CD4-positive, alpha-beta memory T cell (primary cell): ENCODE data around the gene STEAP1B. TPM values are rescaled to one million over a fixed set of nuclear protein-coding genes. Genes with fewer than 3 reads are reported as not detected.
"Not testable (repeated sequence)": the region's sequence is repeated elsewhere in the genome, so short reads cannot be mapped to it uniquely, and the experiment has no call there.

Experiments
- CTCF ChIA-PET: fragments of 350-600 bp; sonication (Branson Sonifier 250); formaldehyde crosslinking; loops from one replicate; lab custom pipeline; 2021; ENCODE audit warnings: inconsistent platforms; ENCODE audit not compliant: partially characterized antibody; lab: Charles Lee
- POLR2A ChIA-PET: fragments of 350-600 bp; sonication (Branson Sonifier 250); formaldehyde crosslinking; loops from one replicate; lab custom pipeline; 2021; ENCODE audit not compliant: partially characterized antibody; lab: Charles Lee
- DNase-seq, 5 donors: peaks; one replicate each; pipeline versions ENCODE4 v3.0.0 to v3.0.0-alpha.2; 2020 to 2022; ENCODE audit warnings: mixed read lengths in 1 of 5
- H3K27ac ChIP-seq: one replicate; pipeline ENCODE4 v1.7.0; 2013; ENCODE audit warnings: low read depth, low read length
- H3K27me3 ChIP-seq: 2 replicates; pipeline ENCODE4 v1.7.0; 2013; ENCODE audit warnings: mild to moderate bottlenecking, low read length, moderate library complexity; ENCODE audit not compliant: insufficient read depth
- H3K36me3 ChIP-seq: 2 replicates; pipeline ENCODE4 v1.7.0; 2013; ENCODE audit warnings: mild to moderate bottlenecking, low read length, moderate library complexity; ENCODE audit not compliant: insufficient read depth
- H3K4me1 ChIP-seq: 2 replicates; pipeline ENCODE4 v1.7.0; 2013; ENCODE audit warnings: mild to moderate bottlenecking, low read length, moderate library complexity; ENCODE audit not compliant: insufficient read depth
- H3K4me3 ChIP-seq, 2 donors: one replicate each; pipeline ENCODE4 v1.7.0; 2013; ENCODE audit warnings: low read length in 2 of 2, mild to moderate bottlenecking in 1 of 2
- H3K9me3 ChIP-seq, 2 donors: one replicate each; pipeline ENCODE4 v1.7.0; 2013; ENCODE audit warnings: low read length in 2 of 2, control low read depth in 1 of 2; ENCODE audit not compliant: control insufficient read depth in 1 of 2
- H3K27ac Mint-ChIP-seq, 7 donors: one replicate each; pipeline ENCODE4 v1.8.0; 2020 to 2021; ENCODE audit warnings: mixed read lengths in 7 of 7, mild to moderate bottlenecking in 6 of 7, inconsistent platforms in 3 of 7, moderate library complexity in 3 of 7
- H3K27me3 Mint-ChIP-seq, 2 donors: one replicate each; pipeline ENCODE4 v1.8.0; 2020 to 2021; ENCODE audit warnings: mixed read lengths in 2 of 2
- H3K36me3 Mint-ChIP-seq, 2 donors: one replicate each; pipeline ENCODE4 v1.8.0; 2020 to 2021; ENCODE audit warnings: mixed read lengths in 2 of 2, inconsistent platforms in 1 of 2, mild to moderate bottlenecking in 1 of 2
- H3K4me1 Mint-ChIP-seq, 4 donors: one replicate each; pipeline ENCODE4 v1.8.0; 2020 to 2021; ENCODE audit warnings: mixed read lengths in 4 of 4, mild to moderate bottlenecking in 1 of 4
- H3K4me3 Mint-ChIP-seq, 8 donors: one replicate each; pipeline ENCODE4 v1.8.0; 2020 to 2021; ENCODE audit warnings: mixed read lengths in 8 of 8, mild to moderate bottlenecking in 7 of 8, moderate library complexity in 6 of 8, inconsistent platforms in 3 of 8
- H3K9me3 Mint-ChIP-seq, 8 donors: one replicate each; pipeline ENCODE4 v1.8.0; 2020 to 2021; ENCODE audit warnings: mixed read lengths in 8 of 8, mild to moderate bottlenecking in 5 of 8, inconsistent platforms in 3 of 8, moderate library complexity in 1 of 8
- intact Hi-C: fragments of 100-400 bp; cut with micrococcal nuclease; formaldehyde crosslinking; loops from one replicate; pipeline ENCODE4 v1.15.1; 2023
- polyA plus RNA-seq, 2 donors: library from polyadenylated mRNA; unstranded; fragments of 300-500 nt; fragmentation: Illumina TruSeq; gene quantifications; one replicate each; pipeline ENCODE4 v1.2.3, GENCODE V29; 2021
- total RNA-seq, 2 experiments: library from RNA; stranded (reverse); gene quantifications; one replicate each; pipeline ENCODE4 v1.2.3, GENCODE V29; 2021

STEAP1B gene
- total RNA-seq (not detected), polyA plus RNA-seq (not detected)

GRCh38 chr7:22499888-22500689 is at the start of gene STEAP1B:
STEAP1B (minus strand) TSS chr7:22500188; CDS start chr7:22494855, 5,333 bp downstream.
- H3K9me3 ChIP-seq, H3K36me3 ChIP-seq, H3K4me3 ChIP-seq, H3K36me3 Mint-ChIP-seq, H3K4me1 ChIP-seq, H3K9me3 Mint-ChIP-seq, H3K4me1 Mint-ChIP-seq, POLR2A ChIA-PET, H3K27ac Mint-ChIP-seq, H3K27ac ChIP-seq, H3K27me3 ChIP-seq: not testable (repeated sequence)
- Mint-ChIP-seq H3K4me3 (peak within 1 kb of the TSS; percentile 30 to 72 (median 60)), H3K27me3 (peaks cover 4 to 16% of the 10 kb centered on the region in 2 donors)
- CTCF ChIA-PET, result interaction anchor here (0.8 to 3.1 kb wide), 9 partner anchors 9 to 416 kb away, joined by 3 to 26 read pairs (median 5); no protein-coding TSS in a partner anchor
- peak; percentile 72 to 80 (median 76) for DNase-seq
- intact Hi-C loops, result loop anchor here (1.0 kb wide), 1 partner anchor 390 kb away; no protein-coding TSS in a partner anchor

- no peak overlapping the region for H3K27ac ChIP-seq
- H3K4me1 ChIP-seq, result peaks cover 11% of the 10 kb centered on the region
- ChIA-PET POLR2A (no interaction called here), CTCF (interaction anchor here (0.7 kb wide), 1 partner anchor 466 kb away, joined by 4 read pairs; no protein-coding TSS in a partner anchor)
- no peak overlapping the region for H3K4me3 ChIP-seq
- Mint-ChIP-seq H3K4me1 (peaks cover 7 to 9% (median 9%) of the 10 kb centered on the region in 4 donors), H3K4me3 (peak overlapping the region in 4 of 8 donors; percentile 25 to 79 (median 63)), H3K36me3 (no peaks in the 10 kb centered on the region), H3K27ac (peak overlapping the region in 1 of 7 donors; percentile 19), H3K9me3 (peaks cover 0 to 2% (median 0%) of the 10 kb centered on the region in 8 donors), H3K27me3 (peaks cover 32 to 51% of the 10 kb centered on the region in 2 donors)
- H3K9me3 ChIP-seq, result no peaks in the 10 kb centered on the region
- intact Hi-C loops, result no loop called here
- DNase-seq, result no peak
- no peaks in the 10 kb centered on the region for H3K36me3 ChIP-seq
- peaks cover 12% of the 10 kb centered on the region for H3K27me3 ChIP-seq
Observed at GRCh38 chr7:22549051-22549450, 49.1 kb upstream of the STEAP1B start.

- Mint-ChIP-seq H3K4me3 (no peak overlapping the region), H3K9me3 (peaks cover 0 to 2% (median 0%) of the 10 kb centered on the region in 8 donors), H3K27me3 (peaks cover 34 to 52% of the 10 kb centered on the region in 2 donors), H3K4me1 (peaks cover 7 to 9% (median 9%) of the 10 kb centered on the region in 4 donors), H3K27ac (no peak overlapping the region), H3K36me3 (no peaks in the 10 kb centered on the region)
- Histone ChIP-seq H3K9me3 (no peaks in the 10 kb centered on the region), H3K4me1 (peaks cover 11% of the 10 kb centered on the region), H3K4me3 (no peak overlapping the region), H3K27me3 (peaks cover 12% of the 10 kb centered on the region), H3K27ac (no peak overlapping the region), H3K36me3 (no peaks in the 10 kb centered on the region)
- POLR2A ChIA-PET, result no interaction called here
- no peak for DNase-seq
- intact Hi-C loops, result no loop called here
- CTCF ChIA-PET, result interaction anchor here (0.7 kb wide), 1 partner anchor 465 kb away, joined by 4 read pairs; no protein-coding TSS in a partner anchor
Observed at GRCh38 chr7:22548313-22548712, 48.3 kb upstream of the STEAP1B start.

- intact Hi-C loops, result no loop called here
- Histone ChIP-seq H3K4me3 (no peak overlapping the region), H3K27ac (no peak overlapping the region), H3K27me3 (peaks cover 12% of the 10 kb centered on the region), H3K4me1 (peaks cover 11% of the 10 kb centered on the region), H3K9me3 (no peaks in the 10 kb centered on the region), H3K36me3 (no peaks in the 10 kb centered on the region)
- Mint-ChIP-seq H3K36me3 (no peaks in the 10 kb centered on the region), H3K9me3 (peaks cover 0 to 2% (median 0%) of the 10 kb centered on the region in 8 donors), H3K4me1 (peaks cover 7 to 9% (median 9%) of the 10 kb centered on the region in 4 donors), H3K27me3 (peaks cover 36 to 57% of the 10 kb centered on the region in 2 donors), H3K4me3 (no peak overlapping the region), H3K27ac (no peak overlapping the region)
- DNase-seq, result no peak
- ChIA-PET POLR2A (no interaction called here), CTCF (interaction anchor here (0.5 kb wide), 1 partner anchor 59 kb away, joined by 3 read pairs; no protein-coding TSS in a partner anchor)
Observed at GRCh38 chr7:22546769-22547168, 46.8 kb upstream of the STEAP1B start.

- CTCF ChIA-PET, result interaction anchor here (1.6 kb wide), 1 partner anchor 16 kb away, joined by 4 read pairs; no protein-coding TSS in a partner anchor
- intact Hi-C loops, result no loop called here
Observed at GRCh38 chr7:22545529-22545928, 45.5 kb upstream of the STEAP1B start.

GRCh38 chr7:22544245-22544644 is 44.3 kb upstream of the STEAP1B start:
- no peaks in the 10 kb centered on the region for H3K9me3 Mint-ChIP-seq
- CTCF ChIA-PET, result interaction anchor here (1.6 kb wide), 2 partner anchors 18 to 511 kb away, joined by 4 read pairs; no protein-coding TSS in a partner anchor

More at GRCh38 chr7:22545529-22545928, 45.5 kb upstream of the STEAP1B start:
- H3K4me3 ChIP-seq, result no peak overlapping the region
- Mint-ChIP-seq H3K9me3 (peaks cover 0 to 2% (median 0%) of the 10 kb centered on the region in 8 donors), H3K36me3 (no peaks in the 10 kb centered on the region), H3K4me3 (no peak overlapping the region), H3K27ac (no peak overlapping the region), H3K4me1 (peaks cover 7 to 9% (median 8%) of the 10 kb centered on the region in 4 donors), H3K27me3 (peaks cover 28 to 48% of the 10 kb centered on the region in 2 donors)
- POLR2A ChIA-PET, result interaction anchor here (0.6 kb wide), 1 partner anchor 16 kb away, joined by 3 read pairs; no protein-coding TSS in a partner anchor
- H3K36me3 ChIP-seq, result no peaks in the 10 kb centered on the region
- H3K27ac ChIP-seq, result no peak overlapping the region
- peaks cover 7% of the 10 kb centered on the region for H3K27me3 ChIP-seq
- H3K4me1 ChIP-seq, result peaks cover 11% of the 10 kb centered on the region
- H3K9me3 ChIP-seq, result no peaks in the 10 kb centered on the region
- DNase-seq, result no peak

GRCh38 chr7:22543169-22543568 is 43.2 kb upstream of the STEAP1B start:
- Mint-ChIP-seq H3K9me3 (no peaks in the 10 kb centered on the region), H3K27ac (no peak overlapping the region), H3K27me3 (peaks cover 17 to 37% of the 10 kb centered on the region in 2 donors), H3K36me3 (no peaks in the 10 kb centered on the region), H3K4me1 (no peaks in the 10 kb centered on the region), H3K4me3 (no peak overlapping the region)
- Histone ChIP-seq H3K4me3 (no peak overlapping the region), H3K27me3 (peaks cover 7% of the 10 kb centered on the region), H3K4me1 (no peaks in the 10 kb centered on the region), H3K27ac (no peak overlapping the region), H3K9me3 (no peaks in the 10 kb centered on the region), H3K36me3 (no peaks in the 10 kb centered on the region)
- ChIA-PET CTCF (interaction anchor here (1.3 kb wide), 1 partner anchor 513 kb away, joined by 5 read pairs; no protein-coding TSS in a partner anchor), POLR2A (no interaction called here)
- no peak for DNase-seq
- intact Hi-C loops, result no loop called here

More at GRCh38 chr7:22544245-22544644, 44.3 kb upstream of the STEAP1B start:
- H3K36me3 Mint-ChIP-seq, result no peaks in the 10 kb centered on the region
- no peaks in the 10 kb centered on the region for H3K36me3 ChIP-seq
- POLR2A ChIA-PET, result no interaction called here
- DNase-seq, result no peak
- H3K27ac Mint-ChIP-seq, result no peak overlapping the region
- no peaks in the 10 kb centered on the region for H3K9me3 ChIP-seq
- H3K4me3 Mint-ChIP-seq, result no peak overlapping the region
- H3K4me1 Mint-ChIP-seq, result peaks cover 1 to 3% (median 2%) of the 10 kb centered on the region in 4 donors
- H3K4me1 ChIP-seq, result no peaks in the 10 kb centered on the region
- H3K4me3 ChIP-seq, result no peak overlapping the region
- intact Hi-C loops, result no loop called here
- peaks cover 7% of the 10 kb centered on the region for H3K27me3 ChIP-seq
- no peak overlapping the region for H3K27ac ChIP-seq
- H3K27me3 Mint-ChIP-seq, result peaks cover 20 to 40% of the 10 kb centered on the region in 2 donors
